Transverse colon (tissue), 4 donors: ENCODE data around the gene HEG1. TPM values are rescaled to one million over a fixed set of nuclear protein-coding genes. Genes with fewer than 3 reads are reported as not detected.

Experiments
- DNase-seq: peaks from one replicate; pipeline ENCODE4 v3.0.0-alpha.2; 2019
- H3K27ac ChIP-seq, 4 donors: fragments of 200-600 bp; sonication (generic); 2 replicates each; pipeline ENCODE4 v1.5.1; 2016 to 2018; ENCODE audit warnings: inconsistent platforms in 4 of 4
- H3K27me3 ChIP-seq: fragments of 200-600 bp; sonication (generic); 2 replicates; pipeline ENCODE4 v1.5.1; 2017; ENCODE audit warnings: inconsistent platforms
- H3K36me3 ChIP-seq, 4 donors: fragments of 200-600 bp; sonication (generic); 2 replicates each; pipeline ENCODE4 v1.5.1; 2017 to 2019; ENCODE audit warnings: inconsistent platforms in 4 of 4
- H3K4me1 ChIP-seq, 4 donors: fragments of 200-600 bp; sonication (generic); 2 replicates each; pipeline ENCODE4 v1.5.1; 2017 to 2020; ENCODE audit warnings: inconsistent platforms in 4 of 4
- H3K4me3 ChIP-seq, 4 donors: fragments of 200-600 bp; sonication (generic); 1 replicate in 1 of 4; 2 replicates in 3 of 4; pipeline versions ENCODE4 v1.5.1 to v1.6.1; 2017 to 2019; ENCODE audit warnings: inconsistent platforms in 4 of 4
- H3K9me3 ChIP-seq, 2 donors: fragments of 200-600 bp; sonication (generic); 2 replicates each; pipeline ENCODE4 v1.5.1; 2017 to 2019; ENCODE audit warnings: inconsistent platforms in 2 of 2
- EP300 ChIP-seq: sonication (generic); formaldehyde crosslinking; IDR thresholded peaks from one replicate; pipeline ENCODE4 v1.6.1; 2017; ENCODE audit warnings: antibody characterized with exemption, low read depth
- POLR2A ChIP-seq: fragments of 450-650 bp; IDR thresholded peaks from one replicate; pipeline ENCODE4 v1.6.1; 2016; ENCODE audit warnings: antibody characterized with exemption, mild to moderate bottlenecking, moderate library complexity
- POLR2AphosphoS5 ChIP-seq, 3 donors: sonication (generic); formaldehyde crosslinking; IDR thresholded peaks; one replicate each; pipeline ENCODE4 v1.6.1; 2016; ENCODE audit warnings: antibody characterized with exemption in 3 of 3
- WGBS, 2 donors: methylation state at CpG; one replicate each; pipeline ENCODE4 v1.1.5; 2018; ENCODE audit warnings: low coverage in 1 of 2; 5-methylcytosine and 5-hydroxymethylcytosine counted together
- in situ Hi-C, 4 donors: fragments of 200-750 bp; cut with MboI; loops; one replicate each; pipeline versions ENCODE4 v1.15.0 to v1.15.1; 2017; ENCODE audit warnings: low sequenced_read_pairs in 3 of 4, low pct_ligation_motif_present in 1 of 4, low pct_unique_long_range_greater_than_20kb in 1 of 4
- intact Hi-C: fragments of 100-400 bp; cut with DNase I; formaldehyde crosslinking; loops from one replicate; pipeline ENCODE4 v1.15.1; 2023; ENCODE audit warnings: low total_unique reads
- total RNA-seq, 4 donors: library from RNA; depleted of rRNA; stranded (reverse); fragments of >200 nt; gene quantifications; one replicate each; pipeline ENCODE4 v1.1.0, GENCODE V29; 2016
- TF ChIP-seq, protein P1 (sequence below), 5 experiments: fragments of 200-600 bp in 3 of 5; fragments of 450-650 bp in 2 of 5; sonication (generic) in 3 of 5; IDR thresholded peaks; 1 replicate in 2 of 5; 2 replicates in 3 of 5; pipeline ENCODE4 v1.5.1; 2016 to 2017; ENCODE audit warnings: antibody characterized with exemption in 5 of 5, inconsistent platforms in 3 of 5, mild to moderate bottlenecking in 2 of 5, moderate library complexity in 1 of 5

Gene HEG1
- total RNA-seq, 4 donors from 2014 or later = 8.9 to 97.3 (median 10.6) TPM

DNA sequence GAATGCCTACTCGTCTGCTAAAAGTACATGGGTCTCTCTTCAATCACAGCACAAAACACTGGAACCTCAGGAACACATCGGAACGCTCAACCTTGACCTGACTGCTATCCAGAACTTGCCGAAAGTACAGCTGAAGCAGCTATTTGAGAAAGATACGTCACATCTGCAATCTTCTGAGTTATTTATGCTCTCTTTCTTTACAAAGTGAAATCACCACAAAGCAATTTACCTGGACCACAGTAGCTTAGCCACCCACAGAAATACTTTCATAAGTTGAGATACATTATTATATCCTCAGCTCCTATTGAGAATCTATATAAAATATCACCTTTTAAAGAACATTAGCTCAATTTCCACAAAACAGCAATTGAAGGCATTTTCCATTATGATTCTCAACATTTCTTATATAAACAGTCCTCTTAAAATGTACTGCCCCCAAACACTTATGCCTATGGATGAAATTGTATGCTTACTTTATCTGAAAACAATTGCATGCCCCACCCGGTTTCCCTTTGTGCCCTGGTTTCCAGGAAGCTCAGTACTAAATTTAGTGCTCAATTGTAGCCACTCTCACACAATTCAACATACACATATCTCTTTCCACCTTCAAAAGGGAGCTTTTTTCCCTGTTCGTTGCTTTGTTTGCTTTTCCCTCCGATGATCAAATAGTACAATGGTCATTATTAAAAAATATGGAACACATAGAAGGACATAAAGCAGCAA lies 31.8 kb downstream of the HEG1 start:
- TF ChIP-seq POLR2A (no peak), EP300 (no peak), POLR2AphosphoS5 (IDR thresholded peaks at IDR 0.05) (no peak)
- TF ChIP-seq, protein P1, sequence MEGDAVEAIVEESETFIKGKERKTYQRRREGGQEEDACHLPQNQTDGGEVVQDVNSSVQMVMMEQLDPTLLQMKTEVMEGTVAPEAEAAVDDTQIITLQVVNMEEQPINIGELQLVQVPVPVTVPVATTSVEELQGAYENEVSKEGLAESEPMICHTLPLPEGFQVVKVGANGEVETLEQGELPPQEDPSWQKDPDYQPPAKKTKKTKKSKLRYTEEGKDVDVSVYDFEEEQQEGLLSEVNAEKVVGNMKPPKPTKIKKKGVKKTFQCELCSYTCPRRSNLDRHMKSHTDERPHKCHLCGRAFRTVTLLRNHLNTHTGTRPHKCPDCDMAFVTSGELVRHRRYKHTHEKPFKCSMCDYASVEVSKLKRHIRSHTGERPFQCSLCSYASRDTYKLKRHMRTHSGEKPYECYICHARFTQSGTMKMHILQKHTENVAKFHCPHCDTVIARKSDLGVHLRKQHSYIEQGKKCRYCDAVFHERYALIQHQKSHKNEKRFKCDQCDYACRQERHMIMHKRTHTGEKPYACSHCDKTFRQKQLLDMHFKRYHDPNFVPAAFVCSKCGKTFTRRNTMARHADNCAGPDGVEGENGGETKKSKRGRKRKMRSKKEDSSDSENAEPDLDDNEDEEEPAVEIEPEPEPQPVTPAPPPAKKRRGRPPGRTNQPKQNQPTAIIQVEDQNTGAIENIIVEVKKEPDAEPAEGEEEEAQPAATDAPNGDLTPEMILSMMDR (IDR thresholded peaks at IDR 0.05) = no peak
- Histone ChIP-seq H3K9me3 (no peaks in the 10 kb centered on the region), H3K27me3 (no peaks in the 10 kb centered on the region), H3K4me3 (no peak overlapping the region), H3K27ac (peak overlapping the region in 2 of 4 donors; percentile 13 to 37), H3K4me1 (peaks cover 0 to 23% (median 8%) of the 10 kb centered on the region in 4 donors), H3K36me3 (peaks cover 0 to 8% (median 0%) of the 10 kb centered on the region in 4 donors)
- in situ Hi-C loops (no loop called here), intact Hi-C loops (no loop called here)
- WGBS, 2 donors = 68 to 73% methylated on average over 8 of the region's 8 CpGs
- DNase-seq = no peak

GRCh38 chr3:125022206-125022605 lies 33.6 kb downstream of the HEG1 start:
- TF ChIP-seq EP300 (no peak), POLR2AphosphoS5 (IDR thresholded peaks at IDR 0.05) (no peak), POLR2A (no peak)
- TF ChIP-seq, protein P1 (IDR thresholded peaks at IDR 0.05) = no peak
- no peaks in the 10 kb centered on the region for H3K27me3 ChIP-seq
- no peaks in the 10 kb centered on the region for H3K9me3 ChIP-seq
- DNase-seq = no peak
- intact Hi-C loops = no loop called here
- no peak overlapping the region for H3K27ac ChIP-seq
- peaks cover 0 to 23% (median 8%) of the 10 kb centered on the region in 4 donors for H3K4me1 ChIP-seq
- in situ Hi-C loops = no loop called here
- whole genome bisulfite sequencing, 2 donors = 63 to 67% methylated on average over 1 to 2 of the region's 2 CpGs
- H3K4me3 ChIP-seq = no peak overlapping the region
- peaks cover 0 to 8% (median 0%) of the 10 kb centered on the region in 4 donors for H3K36me3 ChIP-seq

GRCh38 chr3:125019271-125019670 lies 36.5 kb downstream of the HEG1 start:
- Histone ChIP-seq H3K36me3 (no peaks in the 10 kb centered on the region), H3K9me3 (no peaks in the 10 kb centered on the region), H3K4me1 (peaks cover 0 to 7% (median under 1%) of the 10 kb centered on the region in 4 donors), H3K27me3 (no peaks in the 10 kb centered on the region), H3K4me3 (no peak overlapping the region), H3K27ac (no peak overlapping the region)
- TF ChIP-seq POLR2AphosphoS5 (IDR thresholded peaks at IDR 0.05) (no peak), POLR2A (no peak), EP300 (no peak)
- TF ChIP-seq, protein P1 (IDR thresholded peaks at IDR 0.05) = no peak
- no peak for DNase-seq
- in situ Hi-C loops (no loop called here), intact Hi-C loops (no loop called here)
- WGBS, 2 donors = 90 to 100% methylated on average over 1 to 3 of the region's 3 CpGs

DNA sequence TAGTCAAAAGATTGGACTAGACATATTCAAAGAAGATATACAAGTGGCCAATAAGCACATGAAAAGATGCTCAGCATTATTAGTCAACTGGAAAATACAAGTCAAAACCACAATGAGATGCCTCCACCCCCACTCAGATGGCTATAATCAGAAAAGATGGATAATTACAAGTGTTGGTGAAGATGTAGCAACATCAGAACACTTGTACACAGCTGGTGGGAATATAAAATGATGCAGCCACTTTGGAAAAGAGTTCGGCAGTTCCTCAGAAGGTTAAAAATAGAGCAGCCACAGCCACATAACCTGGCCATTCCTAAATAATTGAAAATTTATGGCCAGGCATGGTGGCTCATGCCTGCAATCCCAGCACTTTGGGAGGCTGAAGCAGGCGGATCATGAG lies 38.4 kb downstream of the HEG1 start:
- peaks cover 0 to 5% (median 0%) of the 10 kb centered on the region in 4 donors for H3K4me1 ChIP-seq
- H3K27me3 ChIP-seq = no peaks in the 10 kb centered on the region
- H3K27ac ChIP-seq = no peak overlapping the region
- H3K9me3 ChIP-seq = no peaks in the 10 kb centered on the region
- H3K36me3 ChIP-seq = no peaks in the 10 kb centered on the region
- 69 to 84% methylated on average over 2 of the region's 2 CpGs for WGBS, 2 donors
- TF ChIP-seq EP300 = no peak
- TF ChIP-seq, protein P1 (IDR thresholded peaks at IDR 0.05) = no peak
- no peak for TF ChIP-seq POLR2AphosphoS5 (IDR thresholded peaks at IDR 0.05)
- TF ChIP-seq POLR2A = no peak
- intact Hi-C loops (no loop called here), in situ Hi-C loops (no loop called here)
- H3K4me3 ChIP-seq = no peak overlapping the region
- no peak for DNase-seq
